Adipose tissue (tissue), 3 donors: ENCODE data around the gene JTB. TPM values are rescaled to one million over a fixed set of nuclear protein-coding genes. Genes with fewer than 3 reads are reported as not detected.
"Not testable (repeated sequence)": the region's sequence is repeated elsewhere in the genome, so short reads cannot be mapped to it uniquely, and the experiment has no call there.

ENCODE experiments used
- H3K27ac ChIP-seq: one replicate; pipeline ENCODE4 v1.5.1; 2013; ENCODE audit warnings: low read depth, low read length
- WGBS, 3 donors: extraction: QIAGEN DNeasy Blood & Tissue Kit; methylation state at CpG; one replicate each; pipeline ENCODE4 v1.1.7; 2013; 5-methylcytosine and 5-hydroxymethylcytosine counted together
- polyA plus RNA-seq, 3 donors: library from polyadenylated mRNA; stranded (reverse); fragments of 200-250 nt; gene quantifications; one replicate each; pipeline ENCODE4 v1.2.3, GENCODE V29; 2013
- donor health status: healthy with polysubstance abuse.
- donor health status: Bipolar disorder and iron deficiency.
- donor health status: healthy.

Gene JTB
- polyA plus RNA-seq, result 100 to 1,000 TPM; 159 to 196 (median 178) TPM

DNA sequence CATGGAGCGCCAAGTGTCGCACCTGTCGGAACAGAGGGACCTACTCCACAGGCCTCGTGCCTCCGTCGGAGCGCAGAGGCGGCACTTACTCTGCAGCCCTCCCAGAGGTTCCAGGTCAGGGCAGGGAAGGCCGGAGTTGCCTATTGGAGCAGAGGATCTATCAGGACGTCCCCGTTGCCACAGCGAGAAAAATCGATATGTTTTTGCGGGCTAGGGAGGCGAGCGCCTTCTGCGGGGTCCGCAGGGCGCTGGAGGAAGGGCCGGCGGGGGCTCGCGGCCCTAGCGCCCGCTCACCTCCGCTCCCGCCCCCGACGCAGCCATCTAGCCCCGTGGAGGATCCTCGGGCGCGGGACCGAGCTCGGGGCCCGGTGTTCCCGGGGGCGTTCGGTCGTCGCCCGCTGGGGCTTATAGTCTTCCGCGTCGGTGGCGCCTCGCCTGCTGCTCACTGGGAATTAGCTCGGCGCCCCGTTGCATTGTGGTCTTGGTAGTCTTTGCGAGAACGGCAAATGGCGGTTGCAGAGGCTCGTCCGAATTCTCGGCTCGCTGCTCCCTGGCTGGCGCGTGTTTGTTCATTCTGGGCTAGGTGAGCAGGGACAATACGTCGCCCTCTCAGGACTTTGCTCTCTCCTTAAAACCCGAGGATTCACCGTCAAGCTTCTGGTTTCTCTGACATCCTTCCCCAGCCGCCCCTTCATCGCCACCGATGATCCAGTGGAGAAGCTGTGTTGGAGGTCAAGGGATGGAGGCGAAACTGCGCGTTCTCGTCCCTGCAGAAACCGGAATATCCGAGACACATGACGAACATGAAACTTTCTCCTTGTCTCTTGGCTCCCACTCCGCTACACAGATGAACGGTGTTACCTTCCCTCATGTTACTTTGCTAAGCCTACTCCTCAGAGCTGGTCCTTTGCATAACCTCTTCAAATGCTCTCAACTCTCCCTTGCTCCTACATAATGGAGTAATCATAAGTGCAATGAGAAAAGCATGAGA is at the start of gene JTB:
Gene JTB, minus strand, starts transcription at position 425 of the 991 bp plus-strand sequence. Its CDS starts 422 bp downstream, at position 3.
- no peak within 1 kb of the TSS for H3K27ac ChIP-seq
- WGBS, 3 donors, result 0 to 1% (median 1%) methylated on average over 69 to 75 of the region's 75 CpGs

DNA sequence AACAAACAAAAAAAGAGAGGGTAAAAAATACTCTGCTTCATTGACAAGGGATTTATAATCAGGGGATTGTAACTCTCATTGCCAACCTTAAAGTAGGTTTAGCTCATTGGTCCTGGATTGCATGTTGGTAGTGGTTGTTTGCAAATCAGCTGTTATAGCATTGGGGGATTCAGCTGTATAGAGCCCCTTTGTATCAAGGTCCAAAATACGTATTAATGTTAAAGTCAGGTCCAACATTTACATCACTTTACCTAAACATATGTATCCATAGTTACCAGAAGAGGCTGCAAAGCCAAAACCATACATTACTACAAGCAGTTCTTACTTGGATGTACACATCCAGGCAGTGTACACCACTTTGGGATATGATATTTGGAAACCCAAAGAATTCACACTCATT is 42.5 kb upstream of the JTB start:
- WGBS, 3 donors, result 78 to 93% (median 84%) methylated on average over 1 of the region's 1 CpG
- H3K27ac ChIP-seq, result no peak overlapping the region

DNA sequence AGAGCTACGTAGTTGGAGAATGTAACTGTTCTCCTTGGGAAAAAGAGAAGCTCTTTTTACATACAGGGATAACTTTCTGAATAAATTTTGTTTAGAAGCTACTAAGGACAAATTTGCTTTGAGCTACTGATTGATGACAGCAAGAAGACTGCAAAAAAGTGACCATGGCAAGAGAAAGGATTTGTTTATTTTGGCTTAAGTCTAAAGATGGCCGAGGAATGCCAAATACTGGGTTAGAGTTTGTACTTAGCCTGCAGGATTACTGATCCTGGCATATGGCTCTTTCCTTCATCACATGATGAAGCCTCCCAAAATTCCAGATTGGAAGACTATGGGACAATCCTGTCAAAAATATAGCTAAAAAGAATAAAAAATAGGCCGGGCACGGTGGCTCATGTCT is 41.8 kb upstream of the JTB start:
- WGBS, 3 donors, result 72 to 86% (median 79%) methylated on average over 4 of the region's 4 CpGs
- no peak overlapping the region for H3K27ac ChIP-seq

DNA sequence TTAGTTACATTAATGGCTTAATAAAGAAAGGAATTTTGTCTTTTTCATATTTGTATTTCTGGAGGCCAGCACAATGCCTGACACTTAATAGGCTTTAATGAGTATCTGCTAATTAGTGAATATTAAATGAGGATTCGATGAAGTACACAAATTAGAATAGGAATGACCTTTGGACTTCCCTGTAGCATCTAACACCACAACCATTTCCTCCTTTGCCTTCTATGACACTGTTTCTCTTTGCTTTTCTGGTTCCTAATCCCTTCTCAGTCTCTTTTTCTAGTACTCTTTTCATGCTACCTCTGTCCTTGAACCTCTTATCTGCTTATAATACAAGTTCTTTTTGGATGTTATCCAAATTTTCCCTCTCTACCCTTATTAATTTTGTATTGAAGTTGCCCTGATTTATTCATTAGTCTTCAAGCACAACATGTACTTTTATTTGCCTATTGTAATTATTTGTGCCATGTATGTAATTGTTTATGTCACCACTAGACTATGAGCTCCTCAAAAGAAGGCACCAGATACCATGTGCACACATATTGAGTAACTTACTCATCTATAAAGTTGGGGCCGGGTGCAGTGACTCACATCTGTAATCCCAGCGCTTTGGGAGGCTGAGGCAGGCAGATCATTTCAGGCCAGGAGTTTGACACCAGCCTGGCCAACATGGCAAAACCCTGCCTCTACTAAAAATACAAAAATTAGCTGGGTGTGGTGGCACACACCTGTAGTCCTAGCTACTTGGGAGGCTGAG is 36.9 kb upstream of the JTB start:
- 78 to 85% (median 79%) methylated on average over 3 of the region's 3 CpGs for WGBS, 3 donors
- no peak overlapping the region for H3K27ac ChIP-seq

DNA sequence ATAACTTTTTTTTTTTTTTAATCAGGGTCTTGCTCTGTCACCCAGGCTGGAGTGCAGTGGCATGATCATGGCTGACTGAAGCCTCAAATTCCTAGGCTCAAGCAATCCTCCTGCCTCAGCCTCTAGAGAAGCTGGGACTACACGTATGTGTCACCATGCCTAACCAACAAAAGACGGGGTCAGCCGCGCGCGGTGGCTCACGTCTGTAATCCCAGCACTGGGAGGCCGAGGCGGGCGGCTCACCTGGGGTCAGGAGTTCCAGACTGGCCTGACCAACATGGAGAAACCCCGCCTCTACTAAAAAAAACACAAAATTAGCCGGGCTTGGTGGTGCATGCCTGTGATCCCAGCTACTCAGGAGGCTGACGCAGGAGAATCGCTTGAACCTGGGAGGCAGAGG is 35.1 kb upstream of the JTB start:
- WGBS, 3 donors, result 92 to 95% (median 93%) methylated on average over 14 of the region's 14 CpGs
- H3K27ac ChIP-seq, result not testable (repeated sequence)

DNA sequence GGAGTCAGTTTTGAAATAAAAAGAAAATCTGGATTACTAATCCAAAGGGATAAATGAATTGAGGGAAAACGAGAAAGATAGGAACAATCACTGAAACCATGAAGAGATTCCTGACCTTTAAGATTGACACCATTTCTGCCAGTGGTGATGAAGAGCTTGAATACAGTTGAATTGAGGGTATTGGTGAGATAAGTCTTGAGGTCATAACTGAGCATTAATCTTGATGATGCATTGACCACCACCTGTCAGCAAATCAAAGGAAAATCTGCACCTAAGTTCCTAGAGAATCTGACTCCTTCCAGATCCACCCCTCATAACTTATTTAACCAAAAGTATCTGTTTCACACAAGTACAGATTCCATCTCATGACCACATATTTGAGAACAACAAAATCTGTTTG is 34.7 kb upstream of the JTB start:
- WGBS, 3 donors, result 62 to 77% (median 68%) methylated on average over 1 of the region's 1 CpG
- no peak overlapping the region for H3K27ac ChIP-seq

DNA sequence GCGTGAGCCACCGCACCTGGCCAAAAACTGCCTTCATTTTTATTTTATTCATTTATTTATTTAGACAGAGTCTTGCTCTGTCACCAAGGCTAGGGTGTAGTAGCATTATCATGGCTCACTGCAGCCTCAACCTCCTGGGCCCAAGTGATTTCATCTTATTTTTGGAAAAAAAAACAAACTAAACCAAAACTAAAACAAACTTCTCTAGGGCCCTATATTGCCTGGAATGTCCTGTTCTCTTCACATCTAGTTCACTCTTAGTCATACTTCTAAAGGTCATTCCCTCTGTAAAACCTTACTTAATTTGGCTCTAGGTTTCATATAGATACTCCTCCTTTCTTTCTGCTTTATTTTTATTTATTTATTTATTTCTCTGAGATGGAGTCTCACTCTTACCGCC is 28.7 kb upstream of the JTB start:
- no peak overlapping the region for H3K27ac ChIP-seq
- WGBS, 3 donors, result 96 to 98% (median 98%) methylated on average over 3 of the region's 3 CpGs

DNA sequence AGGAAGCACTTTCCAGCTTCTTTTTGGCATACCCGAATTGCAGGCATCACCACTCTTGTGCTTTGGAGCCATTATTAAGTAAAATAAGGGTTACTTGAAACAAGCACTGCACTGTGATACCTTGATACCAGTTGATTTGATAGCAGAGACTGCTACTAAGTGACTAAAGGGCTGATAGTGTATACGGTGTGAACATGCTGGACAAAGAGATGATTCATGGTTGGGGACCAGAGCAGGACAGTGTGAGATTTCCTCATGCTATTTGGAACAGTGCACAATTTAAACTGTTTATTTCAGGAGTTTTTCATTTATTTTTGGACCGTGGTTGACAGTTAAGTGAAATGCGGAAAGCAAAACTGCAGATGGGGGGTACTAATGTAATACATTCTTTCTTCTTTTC is 22.9 kb upstream of the JTB start:
- WGBS, 3 donors, result 73 to 82% (median 79%) methylated on average over 4 of the region's 4 CpGs
- H3K27ac ChIP-seq, result no peak overlapping the region

DNA sequence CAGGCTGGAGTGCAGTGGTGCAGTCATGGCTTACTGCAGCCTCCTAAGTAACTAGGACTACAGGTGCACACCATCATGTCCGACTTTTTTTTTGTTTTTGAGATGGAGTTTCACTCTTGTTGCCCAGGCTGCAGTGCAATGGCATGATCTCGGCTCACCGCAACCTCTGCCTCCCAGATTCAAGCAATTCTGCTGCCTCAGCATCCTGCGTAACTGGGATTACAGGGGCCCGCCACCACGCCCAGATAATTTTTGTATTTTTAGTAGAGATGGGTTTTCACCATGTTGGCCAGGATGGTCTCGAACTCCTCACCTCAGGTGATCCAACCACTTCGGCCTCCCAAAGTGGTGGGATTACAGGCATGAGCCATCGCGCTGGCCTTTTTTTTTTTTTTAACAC is 19.4 kb upstream of the JTB start:
- WGBS, 3 donors, result 93 to 96% (median 95%) methylated on average over 9 to 10 of the region's 10 CpGs
- not testable (repeated sequence) for H3K27ac ChIP-seq

DNA sequence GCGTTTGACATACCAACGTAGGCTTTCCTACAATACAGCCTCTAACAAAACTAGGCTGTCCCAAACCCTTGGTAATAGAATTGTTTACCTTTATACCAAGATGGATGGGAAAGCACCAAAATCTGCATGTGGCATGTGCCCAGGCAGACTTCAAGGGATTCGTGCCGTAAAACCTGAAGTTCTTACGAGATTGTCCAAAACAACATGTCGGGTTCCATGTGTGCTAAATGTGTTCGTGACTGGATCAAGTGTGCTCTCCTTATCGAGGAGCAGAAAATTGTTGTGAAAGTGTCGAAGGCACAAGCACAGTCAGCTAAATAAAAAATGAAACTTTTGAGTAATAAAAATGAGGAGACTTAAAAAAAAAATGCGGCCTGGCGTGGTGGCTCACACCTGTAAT is 18.2 kb upstream of the JTB start:
- 92 to 97% (median 97%) methylated on average over 11 of the region's 11 CpGs for WGBS, 3 donors
- H3K27ac ChIP-seq, result no peak overlapping the region

DNA sequence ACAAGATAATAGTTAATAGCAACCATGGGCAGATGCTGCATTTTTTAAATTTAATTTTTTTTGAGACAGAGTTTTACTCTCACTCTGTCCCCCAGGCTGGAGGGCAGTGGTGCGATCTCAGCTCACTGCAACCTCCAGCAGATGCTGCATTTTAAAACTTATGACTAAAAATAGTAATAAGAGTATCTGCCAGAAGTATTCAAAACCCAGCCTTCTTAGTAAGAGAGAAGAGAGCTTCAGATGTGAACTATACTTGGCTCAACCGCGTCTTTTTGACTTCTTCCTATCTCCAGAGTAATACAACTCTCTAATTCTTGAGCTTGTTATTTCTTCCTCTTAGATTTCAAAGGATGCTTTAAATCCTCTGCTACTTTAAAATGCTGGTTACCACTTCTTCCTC is 17.7 kb upstream of the JTB start:
- 79 to 91% (median 83%) methylated on average over 3 of the region's 3 CpGs for WGBS, 3 donors
- no peak overlapping the region for H3K27ac ChIP-seq

DNA sequence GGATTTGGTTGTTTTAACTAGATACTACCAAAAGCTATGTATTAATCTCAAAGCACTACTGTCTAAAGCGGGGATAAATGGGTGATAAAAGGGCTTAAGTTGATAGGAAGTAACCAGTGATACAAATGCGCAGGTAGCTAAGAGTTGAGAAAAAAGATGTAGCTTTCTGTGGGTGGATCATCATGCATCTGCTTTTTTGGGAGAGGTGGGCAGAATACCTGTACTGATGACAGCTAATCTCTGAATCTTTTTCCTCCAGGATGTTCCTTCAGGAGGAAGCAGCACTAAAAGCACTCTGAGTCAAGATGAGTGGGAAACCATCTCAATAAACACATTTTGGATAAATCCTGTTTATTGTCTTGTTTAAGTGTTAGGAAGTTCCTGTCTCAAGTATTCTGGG is 14.3 kb upstream of the JTB start:
- 84 to 88% (median 86%) methylated on average over 2 of the region's 2 CpGs for WGBS, 3 donors
- H3K27ac ChIP-seq, result no peak overlapping the region

DNA sequence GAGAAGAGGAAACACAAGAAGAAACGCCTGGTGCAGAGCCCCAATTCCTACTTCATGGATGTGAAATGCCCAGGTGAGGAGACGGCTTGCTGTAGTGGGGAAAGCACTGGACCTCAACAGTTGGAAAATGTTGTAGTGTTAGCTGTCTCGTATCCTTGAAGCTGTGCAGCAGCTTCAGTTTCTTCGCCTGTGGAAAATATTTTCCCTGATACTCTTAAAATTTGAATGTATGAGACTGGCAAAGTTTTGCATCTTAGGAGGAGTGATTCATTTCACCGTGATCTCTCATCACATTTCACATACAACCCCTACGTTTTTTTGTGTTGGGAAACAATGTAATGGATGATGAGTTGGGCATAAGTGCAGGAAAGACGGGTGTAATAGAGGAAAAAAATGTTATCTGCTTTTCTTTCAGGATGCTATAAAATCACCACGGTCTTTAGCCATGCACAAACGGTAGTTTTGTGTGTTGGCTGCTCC is 13.7 kb upstream of the JTB start:
- WGBS, 3 donors, result 6 to 10% (median 7%) methylated on average over 9 of the region's 9 CpGs
- peak overlapping the region; percentile 83 for H3K27ac ChIP-seq

DNA sequence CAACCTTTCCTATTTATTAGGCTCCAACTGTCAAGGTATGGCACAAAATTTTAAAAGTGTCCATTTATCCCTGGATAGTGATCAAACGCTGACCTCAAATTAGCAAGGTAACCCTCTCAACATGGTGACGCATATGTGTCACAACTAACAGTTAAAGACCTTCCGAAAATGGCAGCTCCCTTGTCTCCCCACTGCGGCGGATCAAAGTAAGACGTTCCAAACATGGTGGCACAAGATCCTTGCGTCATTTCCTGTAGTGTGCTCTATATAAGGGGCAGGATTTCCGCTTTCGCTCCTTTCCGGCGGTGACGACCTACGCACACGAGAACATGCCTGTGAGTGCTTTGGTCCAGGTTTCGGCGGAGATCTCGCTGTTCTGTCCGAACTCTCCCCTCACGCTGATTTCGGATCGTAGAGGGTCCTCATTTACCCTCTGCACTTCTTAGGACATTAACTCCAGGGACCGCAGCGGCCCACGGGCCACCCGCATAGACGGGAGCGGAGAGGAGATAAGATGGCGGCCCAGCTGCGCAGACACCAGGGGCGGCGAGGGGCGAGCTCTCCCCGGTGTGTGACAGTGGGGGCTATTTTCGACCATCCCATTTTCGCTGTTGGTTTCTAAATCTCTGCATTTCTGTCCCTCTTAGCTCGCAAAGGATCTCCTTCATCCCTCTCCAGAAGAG is 13.1 kb upstream of the JTB start, which contains the start of gene RPS27:
Gene RPS27, plus strand, starts transcription at position 295 of the 683 bp plus-strand sequence. Its CDS starts 35 bp downstream, at position 330.
- H3K27ac ChIP-seq, result peak within 1 kb of the TSS; percentile 83
- WGBS, 3 donors, result 0% methylated on average over 35 to 36 of the region's 36 CpGs

DNA sequence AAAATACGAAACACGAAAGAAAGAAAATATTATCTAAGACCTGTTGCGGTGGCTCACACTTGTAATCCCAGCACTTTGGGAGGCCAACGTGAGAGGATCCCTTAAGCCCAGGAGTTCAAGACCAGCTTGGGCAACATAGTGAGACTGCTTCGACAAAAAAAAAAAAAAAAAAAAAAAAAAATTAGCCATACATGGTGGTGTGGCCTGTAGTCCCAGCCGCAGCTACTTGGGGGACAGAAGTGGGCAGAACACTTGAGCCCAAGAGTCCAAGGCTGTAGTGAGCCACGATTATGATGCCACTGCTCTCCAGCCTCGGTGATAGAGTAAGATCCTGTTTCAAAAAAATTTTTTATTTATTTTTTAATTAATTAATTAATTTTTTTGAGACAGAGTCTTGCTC is 10.1 kb upstream of the JTB start:
- H3K27ac ChIP-seq, result no peak overlapping the region
- WGBS, 3 donors, result 89 to 91% (median 90%) methylated on average over 8 of the region's 8 CpGs

DNA sequence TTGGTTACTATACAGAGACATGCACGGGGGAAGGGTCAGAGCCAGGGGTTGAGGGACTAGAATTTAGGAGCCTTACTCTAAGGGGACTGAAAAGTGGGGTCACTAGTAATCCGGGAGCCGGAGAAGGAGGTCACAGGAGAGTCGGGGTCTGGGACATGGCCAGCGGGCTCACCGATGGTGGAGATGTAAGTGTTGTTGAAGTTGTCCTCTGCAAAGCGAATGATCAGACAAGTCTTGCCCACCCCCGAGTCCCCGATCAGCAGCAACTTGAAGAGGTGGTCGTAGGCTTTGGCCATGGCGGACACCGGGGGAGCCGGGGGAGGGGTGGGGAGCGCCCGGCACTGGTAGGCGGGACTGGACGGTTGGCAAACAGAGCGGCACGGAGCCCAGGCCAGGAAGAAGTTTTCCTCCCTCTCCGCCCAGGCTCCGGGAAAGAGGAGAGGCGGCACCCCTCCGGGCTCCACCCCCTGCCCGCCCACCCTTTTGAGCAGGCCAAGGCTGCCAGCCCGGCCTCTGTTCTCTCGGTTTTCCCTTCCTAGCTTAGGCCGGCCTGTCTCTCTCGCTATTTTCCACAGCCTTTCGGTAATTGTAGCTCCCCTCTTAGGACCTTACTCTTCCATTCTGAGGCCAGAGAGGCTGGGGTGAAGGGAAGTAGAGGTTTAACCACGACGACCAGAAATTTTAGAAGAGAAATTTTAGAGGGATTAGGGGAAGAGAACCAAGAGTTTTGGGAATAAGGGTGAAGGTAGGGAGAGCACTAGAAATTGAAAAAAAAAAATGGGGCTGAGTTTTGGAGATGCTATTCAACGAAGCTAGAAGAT is 8.7 kb upstream of the JTB start, which contains the start of gene RAB13:
Gene RAB13, minus strand, starts transcription at position 399 of the 821 bp plus-strand sequence. Its CDS starts 103 bp downstream, at position 296.
- 0 to 4% (median 1%) methylated on average over 29 to 32 of the region's 32 CpGs for WGBS, 3 donors

DNA sequence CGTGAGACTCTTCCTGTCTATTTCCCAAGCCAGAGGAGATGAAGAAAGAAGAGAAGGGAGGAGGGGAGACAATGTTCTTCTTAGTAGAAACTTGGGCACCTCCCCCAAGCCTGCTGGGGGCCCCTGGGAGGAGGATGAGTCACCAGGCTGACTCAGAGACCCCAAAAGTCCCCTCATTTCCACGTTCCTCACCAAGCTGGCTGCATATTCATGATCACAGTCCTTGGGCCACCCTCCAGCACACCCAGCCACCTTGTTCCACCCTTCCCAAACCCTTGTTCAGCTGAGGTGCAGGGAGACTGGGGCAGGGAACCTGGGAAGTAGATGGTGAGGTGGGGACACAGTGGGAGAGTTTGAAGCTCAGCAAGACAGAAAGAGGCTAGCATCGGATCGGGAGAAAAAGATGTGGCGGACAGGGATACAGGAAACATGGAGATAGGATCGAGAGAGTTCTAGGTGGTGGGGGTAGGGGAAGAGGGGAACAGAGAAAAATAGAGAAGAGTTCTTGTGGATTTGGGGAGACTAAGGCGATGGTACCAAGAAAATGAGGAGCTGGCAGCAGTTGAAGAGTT is 8.0 kb upstream of the JTB start:
- WGBS, 3 donors, result 9 to 12% (median 9%) methylated on average over 7 of the region's 7 CpGs
- H3K27ac ChIP-seq, result peak overlapping the region; percentile 81

More for the DNA sequence above, 8.7 kb upstream of the JTB start, which contains the start of gene RAB13:
- peak within 1 kb of the TSS; percentile 81 for H3K27ac ChIP-seq
